ENCODE measurements around the gene CYP2R1. TPM values are rescaled to one million over a fixed set of nuclear protein-coding genes. Genes with fewer than 3 reads are reported as not detected.

Gene CYP2R1, protein sequence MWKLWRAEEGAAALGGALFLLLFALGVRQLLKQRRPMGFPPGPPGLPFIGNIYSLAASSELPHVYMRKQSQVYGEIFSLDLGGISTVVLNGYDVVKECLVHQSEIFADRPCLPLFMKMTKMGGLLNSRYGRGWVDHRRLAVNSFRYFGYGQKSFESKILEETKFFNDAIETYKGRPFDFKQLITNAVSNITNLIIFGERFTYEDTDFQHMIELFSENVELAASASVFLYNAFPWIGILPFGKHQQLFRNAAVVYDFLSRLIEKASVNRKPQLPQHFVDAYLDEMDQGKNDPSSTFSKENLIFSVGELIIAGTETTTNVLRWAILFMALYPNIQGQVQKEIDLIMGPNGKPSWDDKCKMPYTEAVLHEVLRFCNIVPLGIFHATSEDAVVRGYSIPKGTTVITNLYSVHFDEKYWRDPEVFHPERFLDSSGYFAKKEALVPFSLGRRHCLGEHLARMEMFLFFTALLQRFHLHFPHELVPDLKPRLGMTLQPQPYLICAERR
- total RNA-seq, result 7.0 and 8.6 TPM in 2 replicates

DNA sequence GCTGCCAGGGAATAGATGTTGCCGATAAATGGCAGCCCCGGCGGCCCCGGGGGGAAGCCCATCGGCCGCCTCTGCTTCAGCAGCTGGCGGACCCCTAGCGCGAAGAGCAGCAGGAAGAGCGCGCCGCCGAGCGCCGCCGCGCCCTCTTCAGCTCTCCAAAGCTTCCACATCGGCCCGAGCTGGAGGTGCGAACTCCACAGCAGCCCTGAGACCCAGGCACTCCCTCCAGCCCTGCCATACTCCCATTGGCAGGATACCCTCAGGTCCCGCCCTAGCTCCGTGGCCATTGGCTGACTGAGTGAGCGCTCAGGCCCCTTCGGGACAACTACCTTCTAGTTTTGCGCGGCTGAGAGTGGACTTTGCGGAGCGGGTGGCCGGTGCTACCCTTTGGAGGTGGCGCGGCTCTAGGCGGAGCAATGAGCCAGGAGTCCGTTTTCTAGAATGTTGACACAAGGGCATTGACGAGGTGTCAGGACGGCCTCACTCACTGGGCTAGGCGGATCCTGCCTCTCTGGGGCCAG, at the start of gene CYP2R1:
CYP2R1 (minus strand) TSS at position 196 of the 521 bp plus-strand sequence; CDS start at position 170, 26 bp downstream.

Other genes with a start within 250 kb of the CYP2R1 start
- gene PDE3B, start 248.4 kb downstream of the CYP2R1 start, total RNA-seq, result 1.6 and 3.3 TPM in 2 replicates
- 0.89 TPM in 1 of 2 replicates, not detected in the other for gene CALCA, start 80.1 kb upstream of the CYP2R1 start, total RNA-seq
- 0.38 and 0.65 TPM in 2 replicates for gene CALCB, start 181.4 kb upstream of the CYP2R1 start, total RNA-seq
- 0.13 and 0.49 TPM in 2 replicates for gene INSC, start 222.7 kb upstream of the CYP2R1 start, total RNA-seq

Data from mesangial cell (primary cell).